Gastrocnemius medialis (tissue), 4 donors: ENCODE measurements around the gene FAM83G. TPM values are rescaled to one million over a fixed set of nuclear protein-coding genes. Genes with fewer than 3 reads are reported as not detected.
"Not testable (repeated sequence)": the region's sequence is repeated elsewhere in the genome, so short reads cannot be mapped to it uniquely, and the experiment has no call there.

Experiments
- ATAC-seq, 2 donors: fragments of 150-250 bp; one replicate each; pipeline ENCODE4 v1.9.1; 2016
- DNase-seq, 2 donors: peaks; one replicate each; pipeline ENCODE4 v3.0.0-alpha.2; 2019
- H3K27ac ChIP-seq, 4 donors: fragments of 200-600 bp; sonication (generic); 1 replicate in 1 of 4; 2 replicates in 3 of 4; pipeline ENCODE4 v1.5.1; 2016 to 2018; ENCODE audit warnings: mild to moderate bottlenecking in 2 of 4, moderate library complexity in 1 of 4
- H3K27me3 ChIP-seq, 3 donors: fragments of 200-600 bp; sonication (generic) in 2 of 3; 1 replicate in 1 of 3; 2 replicates in 2 of 3; pipeline versions ENCODE4 v1.5.1 to v1.6.0; 2016 to 2019; ENCODE audit warnings: mild to moderate bottlenecking in 1 of 3, moderate library complexity in 1 of 3
- H3K36me3 ChIP-seq, 2 donors: fragments of 200-600 bp; sonication (generic) in 1 of 2; one replicate each; pipeline ENCODE4 v1.5.1; 2017 to 2018
- H3K4me1 ChIP-seq, 2 donors: fragments of 200-600 bp; sonication (generic) in 1 of 2; one replicate each; pipeline ENCODE4 v1.5.1; 2016 to 2017; ENCODE audit warnings: mild to moderate bottlenecking in 2 of 2
- H3K4me3 ChIP-seq, 4 donors: fragments of 200-600 bp; sonication (generic) in 3 of 4; 1 replicate in 1 of 4; 2 replicates in 3 of 4; pipeline ENCODE4 v1.5.1; 2016 to 2019; ENCODE audit warnings: mild to moderate bottlenecking in 2 of 4
- H3K9me3 ChIP-seq, 3 donors: fragments of 200-600 bp; sonication (generic) in 2 of 3; 1 replicate in 1 of 3; 2 replicates in 2 of 3; pipeline ENCODE4 v1.5.1; 2016 to 2019
- CTCF ChIP-seq, 5 experiments: fragments of 450-650 bp in 3 of 5; fragments of 200-600 bp in 2 of 5; sonication (generic) in 2 of 5; IDR thresholded peaks in 4 of 5; conservative IDR thresholded peaks in 1 of 5; 1 replicate in 4 of 5; 2 replicates in 1 of 5; pipeline ENCODE4 v1.5.1; 2016 to 2019; ENCODE audit warnings: antibody characterized with exemption in 5 of 5, mild to moderate bottlenecking in 3 of 5, moderate library complexity in 3 of 5
- POLR2A ChIP-seq, 2 donors: fragments of 450-650 bp; IDR thresholded peaks; one replicate each; pipeline ENCODE4 v1.6.1; 2017; ENCODE audit warnings: antibody characterized with exemption in 2 of 2, mild to moderate bottlenecking in 2 of 2, moderate library complexity in 2 of 2
- in situ Hi-C, 4 donors: fragments of 200-750 bp; cut with MboI; loops; one replicate each; pipeline versions ENCODE4 v1.15.0 to v1.8.0; 2017; ENCODE audit warnings: low sequenced_read_pairs in 4 of 4
- intact Hi-C: fragments of 100-400 bp; cut with DNase I; formaldehyde crosslinking; loops from one replicate; pipeline ENCODE4 v1.15.1; 2023; ENCODE audit warnings: low total_unique reads
- total RNA-seq, 4 donors: library from RNA; depleted of rRNA; stranded (reverse); fragments of >200 nt; gene quantifications; one replicate each; pipeline versions ENCODE4 v1.1.0 to v1.2.3, GENCODE V29; 2016

Gene FAM83G
- total RNA-seq, result 10 to 100 TPM in 3 of 4 donors, 1 to 10 TPM in 1; 8.2 to 25.6 (median 16.9) TPM

GRCh38 chr17:19004421-19005136 is at the start of gene FAM83G:
Gene FAM83G (minus strand): TSS chr17:19004764. CDS start chr17:19004041, 723 bp downstream.
- Histone ChIP-seq H3K27me3 (peaks cover 0 to 2% (median 0%) of the 10 kb centered on the region in 3 donors), H3K4me1 (peaks cover 0 to 10% of the 10 kb centered on the region in 2 donors), H3K4me3 (peak within 1 kb of the TSS; percentile 65 to 75 (median 70)), H3K27ac (peak within 1 kb of the TSS; percentile 35 to 69 (median 64)), H3K36me3 (no peaks in the 10 kb centered on the region), H3K9me3 (no peaks in the 10 kb centered on the region)
- no peak for TF ChIP-seq CTCF (IDR thresholded peaks at IDR 0.05 in 4 of 5, conservative IDR thresholded peaks at IDR 0.05 in 1 of 5)
- peak; percentile 51 to 80 for TF ChIP-seq POLR2A (IDR thresholded peaks at IDR 0.05)
- in situ Hi-C loops, result loop anchor here in 1 of 4 donors (25.0 kb wide), 1 partner anchor 192 kb away; no protein-coding TSS in a partner anchor
- intact Hi-C loops, result no loop called here
- ATAC-seq, result peak; percentile 80 to 87
- peak; percentile 42 to 77 for DNase-seq

GRCh38 chr17:19048826-19049225 is 44.3 kb upstream of the FAM83G start:
- in situ Hi-C loops, H3K4me1 ChIP-seq, H3K4me3 ChIP-seq, H3K9me3 ChIP-seq, intact Hi-C loops, H3K27ac ChIP-seq, ATAC-seq, DNase-seq, H3K36me3 ChIP-seq, H3K27me3 ChIP-seq: not testable (repeated sequence)

- intact Hi-C loops, H3K4me3 ChIP-seq: not testable (repeated sequence)
Observed at GRCh38 chr17:19047510-19047909, 42.9 kb upstream of the FAM83G start.

GRCh38 chr17:19046782-19047375 is 42.3 kb upstream of the FAM83G start, which contains the start of gene GRAP:
Gene GRAP (minus strand): TSS chr17:19046957. CDS start chr17:19046926, 31 bp downstream.
- H3K9me3 ChIP-seq, intact Hi-C loops, H3K36me3 ChIP-seq, H3K27me3 ChIP-seq, H3K27ac ChIP-seq, H3K4me1 ChIP-seq, ATAC-seq, H3K4me3 ChIP-seq, DNase-seq, in situ Hi-C loops: not testable (repeated sequence)

More at GRCh38 chr17:19047510-19047909, 42.9 kb upstream of the FAM83G start:
- ATAC-seq, H3K27ac ChIP-seq, DNase-seq, H3K27me3 ChIP-seq, H3K36me3 ChIP-seq, in situ Hi-C loops, H3K9me3 ChIP-seq, H3K4me1 ChIP-seq: not testable (repeated sequence)

GRCh38 chr17:19044643-19045042 is 40.1 kb upstream of the FAM83G start:
- intact Hi-C loops, DNase-seq, H3K9me3 ChIP-seq, H3K4me3 ChIP-seq, H3K4me1 ChIP-seq, in situ Hi-C loops, H3K27me3 ChIP-seq, ATAC-seq, H3K36me3 ChIP-seq, H3K27ac ChIP-seq: not testable (repeated sequence)

- H3K9me3 ChIP-seq, DNase-seq, intact Hi-C loops, in situ Hi-C loops, H3K4me1 ChIP-seq, H3K36me3 ChIP-seq, H3K27ac ChIP-seq, H3K4me3 ChIP-seq, ATAC-seq, H3K27me3 ChIP-seq: not testable (repeated sequence)
Observed at GRCh38 chr17:19043032-19043431, 38.5 kb upstream of the FAM83G start.

GRCh38 chr17:19042369-19042768 is 37.8 kb upstream of the FAM83G start:
- in situ Hi-C loops, H3K27ac ChIP-seq, H3K36me3 ChIP-seq, ATAC-seq, intact Hi-C loops, H3K9me3 ChIP-seq, H3K27me3 ChIP-seq, H3K4me3 ChIP-seq, H3K4me1 ChIP-seq, DNase-seq: not testable (repeated sequence)

- DNase-seq, H3K4me1 ChIP-seq, in situ Hi-C loops, ATAC-seq, H3K27ac ChIP-seq, intact Hi-C loops, H3K9me3 ChIP-seq, H3K4me3 ChIP-seq, H3K27me3 ChIP-seq, H3K36me3 ChIP-seq: not testable (repeated sequence)
Observed at GRCh38 chr17:19041871-19042270, 37.3 kb upstream of the FAM83G start.

- H3K27me3 ChIP-seq, H3K27ac ChIP-seq, in situ Hi-C loops, DNase-seq, ATAC-seq, H3K9me3 ChIP-seq, H3K4me3 ChIP-seq, intact Hi-C loops, H3K36me3 ChIP-seq, H3K4me1 ChIP-seq: not testable (repeated sequence)
Observed at GRCh38 chr17:19040350-19040749, 35.8 kb upstream of the FAM83G start.

GRCh38 chr17:19038730-19039129 is 34.2 kb upstream of the FAM83G start:
- ATAC-seq, H3K9me3 ChIP-seq, H3K36me3 ChIP-seq, in situ Hi-C loops, H3K27me3 ChIP-seq, H3K4me3 ChIP-seq, DNase-seq, H3K4me1 ChIP-seq, H3K27ac ChIP-seq, intact Hi-C loops: not testable (repeated sequence)

GRCh38 chr17:19038007-19038406 is 33.4 kb upstream of the FAM83G start:
- H3K27me3 ChIP-seq, in situ Hi-C loops, H3K9me3 ChIP-seq, H3K4me3 ChIP-seq, H3K27ac ChIP-seq, intact Hi-C loops, H3K4me1 ChIP-seq, H3K36me3 ChIP-seq, DNase-seq: not testable (repeated sequence)
- ATAC-seq, result peak; percentile 71 to 80
